Osteocyte (in vitro differentiated cells): ENCODE results near the gene MEX3D. TPM values are rescaled to one million over a fixed set of nuclear protein-coding genes. Genes with fewer than 3 reads are reported as not detected.
A peak's percentile ranks its signal among the peaks of the same experiment; 100 is the strongest.

Source experiments
- DNase-seq: peaks from one replicate; pipeline ENCODE4 v3.0.0; 2021; ENCODE audit warnings: mixed read lengths; ENCODE audit not compliant: unreplicated experiment; ENCODE audit errors: extremely low spot score
- H3K27ac Mint-ChIP-seq: one replicate; pipeline ENCODE4 v1.8.0; 2021; ENCODE audit warnings: mild to moderate bottlenecking, mixed read lengths; ENCODE audit not compliant: unreplicated experiment
- H3K27me3 Mint-ChIP-seq: one replicate; pipeline ENCODE4 v1.8.0; 2021; ENCODE audit warnings: mixed read lengths; ENCODE audit not compliant: unreplicated experiment
- H3K36me3 Mint-ChIP-seq: one replicate; pipeline ENCODE4 v1.8.0; 2021; ENCODE audit warnings: mixed read lengths; ENCODE audit not compliant: unreplicated experiment
- H3K4me1 Mint-ChIP-seq: one replicate; pipeline ENCODE4 v1.8.0; 2021; ENCODE audit warnings: mixed read lengths; ENCODE audit not compliant: unreplicated experiment
- H3K4me3 Mint-ChIP-seq: one replicate; pipeline ENCODE4 v1.8.0; 2021; ENCODE audit warnings: mild to moderate bottlenecking, moderate library complexity, mixed read lengths; ENCODE audit not compliant: unreplicated experiment
- H3K9me3 Mint-ChIP-seq: one replicate; pipeline ENCODE4 v1.8.0; 2021; ENCODE audit warnings: mixed read lengths; ENCODE audit not compliant: unreplicated experiment
- long read RNA-seq: library from polyadenylated mRNA; unstranded; transcript quantifications from one replicate; pipeline ENCODE4 v2.0.0, GENCODE V29; 2021
- total RNA-seq: library from RNA; stranded (reverse); gene quantifications from 2 replicates; pipeline ENCODE4 v1.2.1, GENCODE V29; 2021
- TF ChIP-seq, protein P1 (sequence below): fragments of 200-600 bp; sonication (generic); IDR thresholded peaks from 2 replicates; pipeline ENCODE4 v1.5.0; 2021; ENCODE audit warnings: antibody characterized with exemption, mild to moderate bottlenecking, moderate library complexity

The MEX3D gene
- 65.5 and 67.5 TPM in 2 replicates for total RNA-seq
- long read RNA-seq: 0 reads

DNA sequence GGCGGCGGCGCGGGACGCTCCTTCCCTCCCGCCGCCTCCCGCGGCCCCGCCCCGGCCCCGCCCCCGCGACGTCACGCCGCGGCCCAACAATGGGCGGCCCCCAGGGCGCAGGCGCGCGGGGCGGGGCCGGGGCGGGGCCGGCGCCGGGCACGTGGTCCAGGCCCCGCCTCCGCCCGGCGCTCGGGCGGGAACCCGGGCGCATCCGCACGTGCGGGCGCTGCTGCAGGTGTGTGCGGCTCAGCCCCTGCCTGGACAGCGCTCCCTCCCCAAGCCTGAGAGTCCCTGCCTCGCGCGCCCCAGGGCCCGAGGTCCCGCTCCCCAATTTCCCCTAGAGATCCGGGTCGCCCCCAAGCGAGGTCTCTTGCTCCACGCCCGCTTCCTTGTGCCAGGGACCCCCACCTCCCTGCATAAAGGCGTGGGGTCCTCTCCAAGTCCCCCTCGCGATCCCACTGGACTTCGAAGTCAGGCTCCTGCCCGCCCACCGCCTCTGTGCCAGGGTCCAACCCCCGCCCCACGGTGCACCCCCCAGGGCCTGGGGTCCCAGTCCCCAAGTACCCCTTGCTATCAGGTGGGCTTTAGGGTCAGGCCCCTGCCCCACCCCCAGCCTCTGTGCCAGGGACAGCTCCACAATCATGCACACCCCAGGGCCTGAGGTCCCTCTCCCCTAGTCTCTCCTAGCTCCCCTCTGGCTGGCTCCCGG lies at the start of gene MEX3D:
Gene MEX3D (minus strand): TSS at position 6 of the 700 bp plus-strand sequence. CDS start 267 bp downstream, outside the sequence.
- TF ChIP-seq, protein P1, sequence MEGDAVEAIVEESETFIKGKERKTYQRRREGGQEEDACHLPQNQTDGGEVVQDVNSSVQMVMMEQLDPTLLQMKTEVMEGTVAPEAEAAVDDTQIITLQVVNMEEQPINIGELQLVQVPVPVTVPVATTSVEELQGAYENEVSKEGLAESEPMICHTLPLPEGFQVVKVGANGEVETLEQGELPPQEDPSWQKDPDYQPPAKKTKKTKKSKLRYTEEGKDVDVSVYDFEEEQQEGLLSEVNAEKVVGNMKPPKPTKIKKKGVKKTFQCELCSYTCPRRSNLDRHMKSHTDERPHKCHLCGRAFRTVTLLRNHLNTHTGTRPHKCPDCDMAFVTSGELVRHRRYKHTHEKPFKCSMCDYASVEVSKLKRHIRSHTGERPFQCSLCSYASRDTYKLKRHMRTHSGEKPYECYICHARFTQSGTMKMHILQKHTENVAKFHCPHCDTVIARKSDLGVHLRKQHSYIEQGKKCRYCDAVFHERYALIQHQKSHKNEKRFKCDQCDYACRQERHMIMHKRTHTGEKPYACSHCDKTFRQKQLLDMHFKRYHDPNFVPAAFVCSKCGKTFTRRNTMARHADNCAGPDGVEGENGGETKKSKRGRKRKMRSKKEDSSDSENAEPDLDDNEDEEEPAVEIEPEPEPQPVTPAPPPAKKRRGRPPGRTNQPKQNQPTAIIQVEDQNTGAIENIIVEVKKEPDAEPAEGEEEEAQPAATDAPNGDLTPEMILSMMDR: no peak
- H3K4me3 Mint-ChIP-seq: peak within 1 kb of the TSS; percentile 68
- peaks cover 22% of the 10 kb centered on the region for H3K4me1 Mint-ChIP-seq
- peaks cover 3% of the 10 kb centered on the region for H3K36me3 Mint-ChIP-seq
- peaks cover 4% of the 10 kb centered on the region for H3K27me3 Mint-ChIP-seq
- no peak for DNase-seq
- no peaks in the 10 kb centered on the region for H3K9me3 Mint-ChIP-seq
- H3K27ac Mint-ChIP-seq: peak within 1 kb of the TSS; percentile 64

DNA sequence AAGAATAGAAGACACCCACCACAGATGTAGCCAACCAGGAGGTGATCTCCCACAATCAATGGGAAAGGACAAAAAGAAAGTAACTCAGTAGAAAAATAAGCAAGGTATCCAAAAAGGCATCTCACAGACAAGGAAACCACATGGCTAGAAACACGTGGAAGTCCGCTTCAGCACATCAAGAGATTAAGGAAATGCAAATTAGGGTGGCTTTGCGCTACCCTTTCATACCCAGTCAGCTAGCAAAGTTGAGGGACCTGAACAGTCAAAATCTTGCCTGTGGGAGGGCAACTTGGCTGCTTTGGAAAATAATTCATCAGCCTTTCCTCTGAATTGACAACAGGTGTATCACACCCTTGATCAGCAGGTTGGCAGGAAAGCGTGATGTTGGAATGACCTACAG lies 48.8 kb upstream of the MEX3D start:
- H3K4me1 Mint-ChIP-seq: no peaks in the 10 kb centered on the region
- TF ChIP-seq, protein P1: no peak
- H3K9me3 Mint-ChIP-seq: no peaks in the 10 kb centered on the region
- H3K27ac Mint-ChIP-seq: no peak overlapping the region
- H3K36me3 Mint-ChIP-seq: peaks cover 25% of the 10 kb centered on the region
- DNase-seq: no peak
- H3K4me3 Mint-ChIP-seq: no peak overlapping the region
- H3K27me3 Mint-ChIP-seq: no peaks in the 10 kb centered on the region

DNA sequence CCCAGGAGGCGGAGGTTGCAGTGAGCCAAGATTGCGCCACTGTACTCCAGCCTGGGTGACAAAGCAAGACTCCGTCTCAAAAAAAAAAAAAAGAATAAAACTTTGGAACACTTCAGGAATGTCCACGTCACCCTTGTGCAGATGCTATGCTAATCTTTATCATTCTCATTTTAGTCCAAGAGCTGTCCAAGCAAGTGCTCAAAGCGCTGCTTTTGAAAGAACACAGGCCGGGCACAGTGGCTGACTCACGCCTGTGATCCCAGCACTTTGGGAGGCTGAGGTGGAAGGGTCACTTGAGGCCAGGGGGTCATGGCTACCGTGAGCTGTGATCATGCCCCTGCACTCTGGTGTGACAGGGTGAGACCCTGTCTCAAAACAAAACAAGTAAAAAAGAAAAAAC lies 48.3 kb upstream of the MEX3D start:
- peaks cover 25% of the 10 kb centered on the region for H3K36me3 Mint-ChIP-seq
- no peak overlapping the region for H3K27ac Mint-ChIP-seq
- DNase-seq: no peak
- TF ChIP-seq, protein P1: no peak
- no peak overlapping the region for H3K4me3 Mint-ChIP-seq
- no peaks in the 10 kb centered on the region for H3K27me3 Mint-ChIP-seq
- no peaks in the 10 kb centered on the region for H3K9me3 Mint-ChIP-seq
- no peaks in the 10 kb centered on the region for H3K4me1 Mint-ChIP-seq

DNA sequence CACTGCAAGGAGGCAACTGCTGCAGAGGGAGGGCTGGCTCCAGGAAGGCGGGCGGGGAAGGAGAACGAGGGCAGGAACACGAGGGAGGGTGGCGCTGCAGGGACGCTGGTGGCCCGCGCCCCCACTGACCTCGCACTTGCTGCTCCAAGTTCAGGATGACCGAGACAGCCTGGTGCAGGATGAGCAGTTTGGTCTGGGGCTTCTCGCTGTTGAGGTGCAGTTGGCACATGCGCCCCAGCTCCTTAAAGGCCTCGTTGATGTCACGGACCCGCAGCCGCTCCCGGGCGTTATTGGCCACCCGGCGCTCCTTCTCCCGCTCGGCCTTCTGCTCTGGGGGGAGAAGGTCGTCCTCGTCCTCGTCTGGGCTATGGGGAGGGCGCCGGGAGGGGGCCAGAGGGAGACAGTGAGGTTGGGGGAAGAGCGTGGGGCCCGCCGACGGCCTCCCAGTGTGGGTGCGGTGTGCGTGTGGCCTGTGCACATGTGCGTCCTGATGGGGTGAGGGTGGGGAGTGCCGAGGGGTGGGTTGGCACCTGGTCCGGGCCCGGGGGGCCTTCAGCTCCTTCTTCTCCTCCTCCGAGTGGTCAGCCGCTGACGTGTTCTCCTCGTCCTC lies 47.1 kb upstream of the MEX3D start:
- DNase-seq: no peak
- peaks cover 28% of the 10 kb centered on the region for H3K36me3 Mint-ChIP-seq
- H3K4me3 Mint-ChIP-seq: no peak overlapping the region
- TF ChIP-seq, protein P1: no peak
- H3K27me3 Mint-ChIP-seq: no peaks in the 10 kb centered on the region
- H3K9me3 Mint-ChIP-seq: no peaks in the 10 kb centered on the region
- H3K4me1 Mint-ChIP-seq: no peaks in the 10 kb centered on the region
- no peak overlapping the region for H3K27ac Mint-ChIP-seq

DNA sequence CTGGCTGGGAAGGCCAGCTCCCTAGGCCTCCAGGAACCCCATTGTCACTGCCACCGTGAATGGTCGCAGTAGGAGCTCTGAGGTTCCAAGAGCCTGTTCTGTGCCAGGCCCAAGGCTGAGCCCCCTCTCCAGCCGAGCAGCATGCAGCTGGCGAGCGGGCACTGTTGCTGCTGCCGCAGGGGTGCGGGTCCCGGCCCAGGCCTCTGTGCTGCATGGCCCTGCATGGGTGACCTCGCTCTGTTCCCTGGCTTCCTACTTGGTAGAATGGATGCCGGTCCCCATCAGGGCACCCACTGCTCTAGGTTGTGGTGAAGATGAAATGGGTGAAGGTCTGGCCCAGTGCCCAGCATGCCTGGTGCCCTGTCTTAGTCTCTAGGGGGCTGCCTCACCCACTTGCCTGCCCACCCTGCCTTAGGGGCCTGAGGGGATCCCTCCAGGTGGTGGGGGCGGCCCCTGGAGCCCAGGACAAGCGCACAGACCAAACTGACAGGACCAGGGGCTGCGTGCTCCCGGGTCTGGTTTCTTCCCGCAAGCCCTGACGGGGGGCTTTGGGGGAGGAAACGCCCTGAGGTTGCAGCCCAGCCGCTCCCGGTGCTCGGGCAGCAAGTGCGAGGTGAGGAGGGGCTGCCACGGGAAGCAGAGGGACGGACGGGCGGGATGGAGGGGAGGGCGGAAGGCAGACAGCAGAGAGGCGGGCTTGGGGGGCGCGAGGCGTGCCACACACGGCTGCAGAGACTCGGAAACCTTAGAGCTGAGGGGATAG lies 45.9 kb upstream of the MEX3D start:
- no peaks in the 10 kb centered on the region for H3K9me3 Mint-ChIP-seq
- no peak overlapping the region for H3K27ac Mint-ChIP-seq
- H3K27me3 Mint-ChIP-seq: no peaks in the 10 kb centered on the region
- no peak for DNase-seq
- peaks cover 1% of the 10 kb centered on the region for H3K4me1 Mint-ChIP-seq
- peaks cover 26% of the 10 kb centered on the region for H3K36me3 Mint-ChIP-seq
- H3K4me3 Mint-ChIP-seq: no peak overlapping the region
- TF ChIP-seq, protein P1: no peak
